MG63 (cell line): Measurements from ENCODE around the gene NTM. TPM values are rescaled to one million over a fixed set of nuclear protein-coding genes. Genes with fewer than 3 reads are reported as not detected.

Experiments
- DNase-seq: peaks from one replicate; pipeline ENCODE4 v3.0.0-alpha.2; 2020
- H3K27me3 ChIP-seq: fragments of 250-450 bp; sonication (Bioruptor Pico); 2 replicates; pipeline ENCODE4 v1.5.1; 2020; ENCODE audit warnings: mild to moderate bottlenecking, moderate library complexity
- H3K36me3 ChIP-seq: fragments of 250-450 bp; sonication (Bioruptor Pico); 2 replicates; pipeline ENCODE4 v1.5.1; 2020; ENCODE audit warnings: mild to moderate bottlenecking, moderate library complexity
- H3K4me3 ChIP-seq: fragments of 250-450 bp; sonication (Bioruptor Pico); 2 replicates; pipeline ENCODE4 v1.5.1; 2020; ENCODE audit warnings: mild to moderate bottlenecking, moderate library complexity
- H3K9me3 ChIP-seq: fragments of 250-450 bp; sonication (Bioruptor Pico); 2 replicates; pipeline ENCODE4 v1.5.1; 2020; ENCODE audit warnings: mild to moderate bottlenecking, moderate library complexity
- total RNA-seq: library from RNA; depleted of rRNA; stranded (reverse); fragments of >200 nt; shearing (Covaris generic); gene quantifications from 2 replicates; pipeline ENCODE4 v1.2.3, GENCODE V29; 2014; ENCODE audit warnings: low replicate concordance

The NTM gene
- total RNA-seq, 1 experiment from 2014 or later, result 4.0 TPM

DNA sequence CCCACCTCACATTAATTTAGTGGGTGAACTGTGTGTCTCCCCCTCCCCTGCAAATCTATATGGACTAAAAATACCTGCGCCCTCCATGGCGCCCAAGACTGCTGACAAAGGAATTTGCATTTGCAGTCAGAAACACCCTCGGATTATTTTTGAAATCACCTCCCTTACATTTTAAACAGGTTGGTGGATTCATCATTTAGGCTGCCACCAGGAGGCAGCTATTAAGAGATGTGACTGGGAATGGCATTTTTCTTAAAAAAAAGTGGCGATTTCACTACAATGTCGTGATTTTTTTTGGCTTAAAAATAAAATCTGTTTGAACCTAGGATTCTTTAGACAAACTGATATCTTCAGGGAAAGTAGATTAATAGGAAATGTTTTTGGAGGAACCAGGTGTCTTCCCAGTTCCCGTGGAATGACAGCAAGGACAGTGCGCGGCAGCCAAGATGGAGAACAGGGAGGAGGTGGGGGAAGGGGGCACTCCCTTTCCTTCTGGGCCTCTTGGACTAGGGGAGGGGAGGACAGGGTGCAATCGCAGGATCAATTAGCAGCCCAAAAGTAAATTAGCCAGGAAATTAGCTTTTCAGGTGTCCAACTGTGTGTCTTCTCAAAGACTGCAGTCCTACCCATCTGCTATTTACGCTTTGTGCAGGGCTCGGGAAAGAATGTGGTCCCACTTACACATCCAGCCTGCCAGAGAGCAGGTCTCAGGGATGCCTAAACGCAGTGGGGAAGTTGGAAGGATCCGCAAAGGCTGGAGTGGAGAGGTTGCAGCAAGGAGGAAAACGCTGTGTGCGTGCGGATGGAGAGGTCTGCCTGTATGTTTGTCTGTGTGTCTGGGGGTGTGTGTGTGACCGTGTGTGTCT is 496.4 kb downstream of the NTM start:
- no peak for DNase-seq
- no peaks in the 10 kb centered on the region for H3K9me3 ChIP-seq
- H3K27me3 ChIP-seq, result no peaks in the 10 kb centered on the region
- H3K4me3 ChIP-seq, result no peak overlapping the region
- no peaks in the 10 kb centered on the region for H3K36me3 ChIP-seq

GRCh38 chr11:131867457-131868257 is 497.2 kb downstream of the NTM start:
- H3K27me3 ChIP-seq, result no peaks in the 10 kb centered on the region

GRCh38 chr11:131868629-131869507 is 498.5 kb downstream of the NTM start:
- no peaks in the 10 kb centered on the region for H3K9me3 ChIP-seq
- no peaks in the 10 kb centered on the region for H3K27me3 ChIP-seq
- no peak overlapping the region for H3K4me3 ChIP-seq
- H3K36me3 ChIP-seq, result no peaks in the 10 kb centered on the region
- no peak for DNase-seq

More at GRCh38 chr11:131867457-131868257, 497.2 kb downstream of the NTM start:
- DNase-seq, result peak; percentile 73
- H3K9me3 ChIP-seq, result no peaks in the 10 kb centered on the region
- no peak overlapping the region for H3K4me3 ChIP-seq
- no peaks in the 10 kb centered on the region for H3K36me3 ChIP-seq

DNA sequence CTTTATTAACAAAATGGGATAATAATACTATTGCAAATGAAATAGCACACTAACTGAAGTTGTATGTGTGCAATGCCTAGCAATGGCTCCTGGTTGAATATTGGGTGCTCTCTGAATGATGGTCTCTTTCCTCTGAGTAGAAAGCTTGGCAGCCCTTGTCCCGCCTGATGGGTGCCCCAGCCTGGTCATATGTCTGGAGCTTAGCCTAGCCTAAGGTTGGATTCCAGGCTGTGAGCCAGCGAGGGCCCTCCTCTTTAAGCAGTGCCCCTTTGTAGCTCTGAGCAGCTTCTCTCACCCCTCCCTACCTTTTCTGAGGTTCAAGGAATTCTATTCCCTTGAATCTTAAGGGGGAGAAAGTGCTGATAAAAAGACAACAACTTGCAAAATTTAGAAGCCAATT is 499.9 kb downstream of the NTM start:
- Histone ChIP-seq H3K36me3 (no peaks in the 10 kb centered on the region), H3K9me3 (no peaks in the 10 kb centered on the region), H3K27me3 (no peaks in the 10 kb centered on the region), H3K4me3 (no peak overlapping the region)
- DNase-seq, result no peak

- no peak for DNase-seq
- Histone ChIP-seq H3K4me3 (no peak overlapping the region), H3K9me3 (no peaks in the 10 kb centered on the region), H3K27me3 (no peaks in the 10 kb centered on the region), H3K36me3 (no peaks in the 10 kb centered on the region)
Measured at GRCh38 chr11:131871006-131871405, 500.6 kb downstream of the NTM start.

- no peaks in the 10 kb centered on the region for H3K9me3 ChIP-seq
- DNase-seq, result no peak
Measured at GRCh38 chr11:131874070-131874469, 503.7 kb downstream of the NTM start.

GRCh38 chr11:131875611-131876010 is 505.2 kb downstream of the NTM start:
- H3K36me3 ChIP-seq, result no peaks in the 10 kb centered on the region
- no peaks in the 10 kb centered on the region for H3K27me3 ChIP-seq
- H3K9me3 ChIP-seq, result no peaks in the 10 kb centered on the region
- H3K4me3 ChIP-seq, result no peak overlapping the region
- no peak for DNase-seq

More at GRCh38 chr11:131874070-131874469, 503.7 kb downstream of the NTM start:
- Histone ChIP-seq H3K27me3 (no peaks in the 10 kb centered on the region), H3K4me3 (no peak overlapping the region), H3K36me3 (no peaks in the 10 kb centered on the region)

- Histone ChIP-seq H3K27me3 (no peaks in the 10 kb centered on the region), H3K36me3 (no peaks in the 10 kb centered on the region), H3K4me3 (no peak overlapping the region), H3K9me3 (no peaks in the 10 kb centered on the region)
- DNase-seq, result peak; percentile 47
Measured at GRCh38 chr11:131877246-131877942, 507.0 kb downstream of the NTM start.

- Histone ChIP-seq H3K36me3 (no peaks in the 10 kb centered on the region), H3K4me3 (no peak overlapping the region), H3K9me3 (no peaks in the 10 kb centered on the region), H3K27me3 (no peaks in the 10 kb centered on the region)
- no peak for DNase-seq
Measured at GRCh38 chr11:131880316-131880715, 509.9 kb downstream of the NTM start.

GRCh38 chr11:131880976-131881375 is 510.6 kb downstream of the NTM start:
- DNase-seq, result no peak

DNA sequence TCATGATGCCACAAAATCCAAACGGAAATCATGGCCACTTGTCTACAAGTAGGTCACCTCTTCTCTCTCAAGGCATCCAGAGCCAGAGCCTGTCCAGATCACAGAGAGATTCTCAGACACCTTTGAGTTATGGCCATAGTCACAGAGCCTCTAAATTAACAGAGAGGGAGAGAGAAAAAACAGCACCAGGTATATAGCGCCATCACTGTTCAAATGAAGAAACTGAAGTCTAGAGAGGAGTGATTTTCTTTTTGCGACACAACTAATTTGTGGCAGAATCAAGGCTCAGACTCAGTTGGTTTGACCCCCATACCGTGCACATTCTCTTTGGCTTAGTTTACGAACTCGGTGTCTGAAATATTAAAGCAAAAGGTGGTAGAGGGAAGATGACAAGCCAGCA is 512.9 kb downstream of the NTM start:
- Histone ChIP-seq H3K9me3 (no peaks in the 10 kb centered on the region), H3K4me3 (no peak overlapping the region), H3K36me3 (no peaks in the 10 kb centered on the region), H3K27me3 (no peaks in the 10 kb centered on the region)
- no peak for DNase-seq

More at GRCh38 chr11:131880976-131881375, 510.6 kb downstream of the NTM start:
- H3K9me3 ChIP-seq, result no peaks in the 10 kb centered on the region
- no peak overlapping the region for H3K4me3 ChIP-seq
- no peaks in the 10 kb centered on the region for H3K36me3 ChIP-seq
- no peaks in the 10 kb centered on the region for H3K27me3 ChIP-seq

DNA sequence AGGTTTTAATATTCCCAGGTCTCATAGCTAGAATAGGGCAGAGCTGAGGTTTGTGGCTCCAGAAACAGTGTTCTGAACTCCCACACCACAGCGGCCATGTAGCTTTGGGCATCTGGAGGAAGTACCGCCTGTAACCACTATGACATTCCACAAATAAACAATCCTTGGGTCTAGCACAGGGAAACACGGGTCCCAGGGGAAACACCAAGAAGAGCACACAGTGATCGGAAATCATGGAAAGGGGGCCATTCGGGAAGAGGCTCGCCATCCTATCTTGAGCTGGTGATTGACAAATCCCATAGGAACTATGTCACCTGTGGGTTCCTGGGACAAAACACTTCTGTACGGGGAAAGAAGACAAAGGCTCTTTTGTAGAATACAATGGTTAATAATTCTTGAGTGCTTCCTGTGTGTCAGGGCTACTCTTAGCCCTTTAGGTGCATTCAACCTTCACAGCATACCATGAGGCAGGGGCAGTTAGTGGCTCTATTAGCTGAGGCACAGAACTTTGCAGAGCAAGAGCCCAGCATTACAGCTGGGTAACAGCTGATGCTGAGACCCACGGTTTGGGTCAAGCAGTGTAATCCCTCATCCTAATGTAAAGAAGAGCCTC is 514.2 kb downstream of the NTM start:
- Histone ChIP-seq H3K9me3 (no peaks in the 10 kb centered on the region), H3K36me3 (no peaks in the 10 kb centered on the region), H3K27me3 (no peaks in the 10 kb centered on the region), H3K4me3 (no peak overlapping the region)
- DNase-seq, result no peak

GRCh38 chr11:131885431-131885830 is 515.0 kb downstream of the NTM start:
- H3K27me3 ChIP-seq, result no peaks in the 10 kb centered on the region
- H3K36me3 ChIP-seq, result no peaks in the 10 kb centered on the region
- no peak overlapping the region for H3K4me3 ChIP-seq
- DNase-seq, result no peak
- no peaks in the 10 kb centered on the region for H3K9me3 ChIP-seq

- H3K9me3 ChIP-seq, result no peaks in the 10 kb centered on the region
- no peaks in the 10 kb centered on the region for H3K36me3 ChIP-seq
- DNase-seq, result no peak
- H3K4me3 ChIP-seq, result no peak overlapping the region
- H3K27me3 ChIP-seq, result no peaks in the 10 kb centered on the region
Measured at GRCh38 chr11:131886201-131886600, 515.8 kb downstream of the NTM start.

GRCh38 chr11:131888230-131888855 is 517.9 kb downstream of the NTM start:
- Histone ChIP-seq H3K27me3 (no peaks in the 10 kb centered on the region), H3K4me3 (peak overlapping the region; percentile 18), H3K9me3 (no peaks in the 10 kb centered on the region), H3K36me3 (no peaks in the 10 kb centered on the region)
- DNase-seq, result peak; percentile 70
